Activated CD4-positive, alpha-beta memory T cell treated with anti-CD3 and anti-CD28 coated beads, Interleukin-2, amount 10 ng/mL, durations not matched to agents 7 days and 5 days (primary cell): ENCODE measurements around the gene EPS8L2. TPM values are rescaled to one million over a fixed set of nuclear protein-coding genes. Genes with fewer than 3 reads are reported as not detected.

Experiments used
- CTCF ChIA-PET: fragments of 350-600 bp; sonication (Branson Sonifier 250); formaldehyde crosslinking; loops from one replicate; lab custom pipeline; 2021; ENCODE audit warnings: antibody characterized with exemption, inconsistent platforms; lab: Charles Lee
- POLR2A ChIA-PET: fragments of 350-600 bp; sonication (Branson Sonifier 250); formaldehyde crosslinking; loops from one replicate; lab custom pipeline; 2021; ENCODE audit warnings: antibody characterized with exemption; lab: Charles Lee
- DNase-seq: peaks from one replicate; pipeline ENCODE4 v3.0.0-alpha.2; 2020
- H3K27ac Mint-ChIP-seq: one replicate; pipeline ENCODE4 v1.8.0; 2021; ENCODE audit warnings: mild to moderate bottlenecking, mixed read lengths
- H3K27me3 Mint-ChIP-seq: one replicate; pipeline ENCODE4 v1.8.0; 2021; ENCODE audit warnings: mixed read lengths
- H3K36me3 Mint-ChIP-seq: one replicate; pipeline ENCODE4 v1.8.0; 2021; ENCODE audit warnings: low read depth, mixed read lengths
- H3K4me1 Mint-ChIP-seq: one replicate; pipeline ENCODE4 v1.8.0; 2021; ENCODE audit warnings: mixed read lengths
- H3K4me3 Mint-ChIP-seq: one replicate; pipeline ENCODE4 v1.8.0; 2021; ENCODE audit warnings: mild to moderate bottlenecking, mixed read lengths
- H3K9me3 Mint-ChIP-seq: one replicate; pipeline ENCODE4 v1.8.0; 2021; ENCODE audit warnings: mixed read lengths
- total RNA-seq, 2 experiments: library from RNA; stranded (reverse); gene quantifications; one replicate each; pipeline ENCODE4 v1.2.3, GENCODE V29; 2021

The EPS8L2 gene
- total RNA-seq, 2 experiments from 2014 or later: 16.2 to 19.4 TPM

GRCh38 chr11:771617-772204 is 65.7 kb downstream of the EPS8L2 start:
- H3K36me3 Mint-ChIP-seq: peaks cover 8% of the 10 kb centered on the region
- H3K9me3 Mint-ChIP-seq: no peaks in the 10 kb centered on the region
- ChIA-PET CTCF (interaction anchor here (1.0 kb wide), 1 partner anchor 35 kb away, joined by 4 read pairs; no protein-coding TSS in a partner anchor), POLR2A (interaction anchor here (1.4 kb wide), 1 partner anchor 24 kb away, joined by 5 read pairs; no protein-coding TSS in a partner anchor)
- DNase-seq: no peak
- no peak overlapping the region for H3K27ac Mint-ChIP-seq
- H3K27me3 Mint-ChIP-seq: no peaks in the 10 kb centered on the region
- peaks cover 21% of the 10 kb centered on the region for H3K4me1 Mint-ChIP-seq
- H3K4me3 Mint-ChIP-seq: no peak overlapping the region

GRCh38 chr11:772429-773390 is 66.7 kb downstream of the EPS8L2 start:
- Mint-ChIP-seq H3K27ac (no peak overlapping the region), H3K9me3 (no peaks in the 10 kb centered on the region), H3K4me1 (peaks cover 18% of the 10 kb centered on the region), H3K27me3 (no peaks in the 10 kb centered on the region), H3K4me3 (no peak overlapping the region), H3K36me3 (peaks cover 7% of the 10 kb centered on the region)
- DNase-seq: no peak
- POLR2A ChIA-PET: no interaction called here
- CTCF ChIA-PET: interaction anchor here (1.0 kb wide), 1 partner anchor 34 kb away, joined by 4 read pairs; no protein-coding TSS in a partner anchor

- no peak overlapping the region for H3K4me3 Mint-ChIP-seq
- no peak for DNase-seq
- H3K4me1 Mint-ChIP-seq: peaks cover 18% of the 10 kb centered on the region
- ChIA-PET CTCF (no interaction called here), POLR2A (no interaction called here)
- no peaks in the 10 kb centered on the region for H3K9me3 Mint-ChIP-seq
- no peaks in the 10 kb centered on the region for H3K27me3 Mint-ChIP-seq
- H3K36me3 Mint-ChIP-seq: peaks cover 7% of the 10 kb centered on the region
- no peak overlapping the region for H3K27ac Mint-ChIP-seq
Measured at GRCh38 chr11:773425-773824, 67.4 kb downstream of the EPS8L2 start.

- Mint-ChIP-seq H3K27me3 (no peaks in the 10 kb centered on the region), H3K27ac (no peak overlapping the region), H3K9me3 (no peaks in the 10 kb centered on the region), H3K36me3 (peaks cover 7% of the 10 kb centered on the region), H3K4me3 (no peak overlapping the region), H3K4me1 (peaks cover 19% of the 10 kb centered on the region)
- CTCF ChIA-PET: no interaction called here
- no peak for DNase-seq
- POLR2A ChIA-PET: no interaction called here
Measured at GRCh38 chr11:773830-774229, 67.8 kb downstream of the EPS8L2 start.

- DNase-seq: no peak
- no peaks in the 10 kb centered on the region for H3K9me3 Mint-ChIP-seq
- peaks cover 5% of the 10 kb centered on the region for H3K36me3 Mint-ChIP-seq
- ChIA-PET POLR2A (interaction anchor here (1.0 to 2.4 kb wide), 4 partner anchors 9 to 80 kb away, joined by 3 to 14 read pairs (median 5); partner anchors contain the start of genes DEAF1, TALDO1 and TMEM80), CTCF (no interaction called here)
- H3K4me3 Mint-ChIP-seq: peak overlapping the region; percentile 61
- H3K4me1 Mint-ChIP-seq: peaks cover 28% of the 10 kb centered on the region
- no peak overlapping the region for H3K27ac Mint-ChIP-seq
- no peaks in the 10 kb centered on the region for H3K27me3 Mint-ChIP-seq
Measured at GRCh38 chr11:774873-775592, 69.0 kb downstream of the EPS8L2 start.

GRCh38 chr11:776263-776560 is 70.2 kb downstream of the EPS8L2 start:
- H3K36me3 Mint-ChIP-seq: peaks cover 2% of the 10 kb centered on the region
- H3K4me3 Mint-ChIP-seq: peak overlapping the region; percentile 81
- ChIA-PET POLR2A (interaction anchor here (1.0 to 3.5 kb wide), 10 partner anchors 11 to 81 kb away, joined by 3 to 35 read pairs (median 6); partner anchors contain the start of genes DEAF1, PIDD1, RPLP2 and TALDO1), CTCF (interaction anchor here (0.6 to 1.1 kb wide), 2 partner anchors 328 to 475 kb away, joined by 3 to 5 read pairs; no protein-coding TSS in a partner anchor)
- H3K9me3 Mint-ChIP-seq: no peaks in the 10 kb centered on the region
- no peaks in the 10 kb centered on the region for H3K27me3 Mint-ChIP-seq
- peaks cover 35% of the 10 kb centered on the region for H3K4me1 Mint-ChIP-seq
- peak overlapping the region; percentile 63 for H3K27ac Mint-ChIP-seq
- DNase-seq: no peak

- Mint-ChIP-seq H3K27me3 (no peaks in the 10 kb centered on the region), H3K4me3 (peak overlapping the region; percentile 81), H3K9me3 (no peaks in the 10 kb centered on the region), H3K4me1 (peaks cover 35% of the 10 kb centered on the region), H3K36me3 (peaks cover 2% of the 10 kb centered on the region), H3K27ac (peak overlapping the region; percentile 68)
- ChIA-PET POLR2A (interaction anchor here (1.1 to 3.5 kb wide), 11 partner anchors 13 to 82 kb away, joined by 3 to 35 read pairs (median 5); partner anchors contain the start of genes DEAF1, PIDD1, POLR2L and RPLP2), CTCF (interaction anchor here (0.6 to 1.2 kb wide), 3 partner anchors 13 to 475 kb away, joined by 3 to 5 read pairs (median 3); no protein-coding TSS in a partner anchor)
- peak; percentile 30 for DNase-seq
Measured at GRCh38 chr11:776561-777287, 70.7 kb downstream of the EPS8L2 start.

Other genes starting within 250 kb of the EPS8L2 start
- 100 to 1,000 TPM; 109 to 117 TPM for gene RNH1, start 199.0 kb upstream of the EPS8L2 start, total RNA-seq
- 10 to 100 TPM; 45.1 to 52.5 TPM for gene HRAS, start 170.7 kb upstream of the EPS8L2 start, total RNA-seq
- gene LRRC56, start 168.7 kb upstream of the EPS8L2 start, total RNA-seq: 1 to 10 TPM; 2.2 to 2.5 TPM
- gene LMNTD2, start 145.5 kb upstream of the EPS8L2 start, total RNA-seq: 1 to 10 TPM; 2.5 to 3.2 TPM
- gene RASSF7, start 145.3 kb upstream of the EPS8L2 start, total RNA-seq: 10 to 100 TPM; 32.7 to 32.8 TPM
- gene PHRF1, start 129.8 kb upstream of the EPS8L2 start, total RNA-seq: 10 to 100 TPM; 38.7 to 39.1 TPM
- 100 to 1,000 TPM; 220 to 221 TPM for gene IRF7, start 90.3 kb upstream of the EPS8L2 start, total RNA-seq
- gene CDHR5, start 81.3 kb upstream of the EPS8L2 start, total RNA-seq: not detected
- gene SCT, start 79.0 kb upstream of the EPS8L2 start, total RNA-seq: not detected
- gene DRD4, start 69.0 kb upstream of the EPS8L2 start, total RNA-seq: under 1 TPM; 0.18 to 0.20 TPM
- gene DEAF1, start 11.0 kb upstream of the EPS8L2 start, total RNA-seq: 10 to 100 TPM; 33.0 to 34.2 TPM
- gene TMEM80, start 10.4 kb upstream of the EPS8L2 start, total RNA-seq: 10 to 100 TPM; 22.6 to 25.3 TPM
- 100 to 1,000 TPM; 215 to 224 TPM for gene TALDO1, start 41.2 kb downstream of the EPS8L2 start, total RNA-seq
- gene GATD1, start 71.3 kb downstream of the EPS8L2 start, total RNA-seq: 10 to 100 TPM; 48.6 to 52.9 TPM
- gene CEND1, start 83.9 kb downstream of the EPS8L2 start, total RNA-seq: 1 to 10 TPM; 1.2 to 1.6 TPM
- gene SLC25A22, start 92.0 kb downstream of the EPS8L2 start, total RNA-seq: 10 to 100 TPM; 35.7 to 38.3 TPM
- 10 to 100 TPM; 45.1 to 48.5 TPM for gene PIDD1, start 99.0 kb downstream of the EPS8L2 start, total RNA-seq
- 1,000 to 10,000 TPM; 2,077 to 2,079 TPM for gene RPLP2, start 103.7 kb downstream of the EPS8L2 start, total RNA-seq
- 10 to 100 TPM; 66.8 to 70.9 TPM for gene PNPLA2, start 112.7 kb downstream of the EPS8L2 start, total RNA-seq
- 10 to 100 TPM; 12.7 to 13.7 TPM for gene CRACR2B, start 121.7 kb downstream of the EPS8L2 start, total RNA-seq
- 10 to 100 TPM; 28.0 to 28.6 TPM for gene CD151, start 126.7 kb downstream of the EPS8L2 start, total RNA-seq
- 10 to 100 TPM; 59.3 to 61.5 TPM for gene POLR2L, start 136.3 kb downstream of the EPS8L2 start, total RNA-seq
- gene TSPAN4, start 136.6 kb downstream of the EPS8L2 start, total RNA-seq: 1 to 10 TPM; 4.4 to 4.5 TPM
- 10 to 100 TPM; 38.2 to 39.2 TPM for gene CHID1, start 204.6 kb downstream of the EPS8L2 start, total RNA-seq
- 10 to 100 TPM; 50.5 to 51.1 TPM for gene AP2A2, start 219.6 kb downstream of the EPS8L2 start, total RNA-seq